Stimulated activated CD8-positive, alpha-beta memory T cell treated with anti-CD3 and anti-CD28 coated beads, Interleukin-4, amount 100 ng/mL, for 4 hours (primary cell): ENCODE measurements around the gene PKIG.

ENCODE experiments used
- DNase-seq, 2 donors: peaks; one replicate each; pipeline ENCODE4 v3.0.0-alpha.2; 2020; ENCODE audit warnings: low read depth in 2 of 2, low spot score in 1 of 2

Gene PKIG

DNA sequence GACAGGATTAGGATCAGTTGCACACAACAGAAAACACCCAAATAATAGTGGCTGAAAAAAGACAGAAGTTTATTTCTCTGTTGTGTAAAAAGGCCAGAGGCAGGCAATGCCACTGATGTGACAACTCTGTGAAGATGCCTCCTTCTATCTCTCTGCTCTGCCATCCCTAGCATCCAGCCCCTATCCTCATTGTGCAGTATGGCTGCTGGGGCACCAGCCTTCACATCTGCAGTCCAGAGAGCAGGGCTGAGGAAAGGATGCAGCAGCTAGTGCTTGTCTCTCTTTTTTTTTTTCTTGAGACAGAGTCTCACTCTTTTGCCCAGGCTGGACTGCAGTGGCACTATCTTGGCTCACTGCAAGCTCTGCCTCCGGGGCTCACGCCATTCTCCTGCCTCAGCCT lies 75.5 kb downstream of the PKIG start:
- no peak for DNase-seq

DNA sequence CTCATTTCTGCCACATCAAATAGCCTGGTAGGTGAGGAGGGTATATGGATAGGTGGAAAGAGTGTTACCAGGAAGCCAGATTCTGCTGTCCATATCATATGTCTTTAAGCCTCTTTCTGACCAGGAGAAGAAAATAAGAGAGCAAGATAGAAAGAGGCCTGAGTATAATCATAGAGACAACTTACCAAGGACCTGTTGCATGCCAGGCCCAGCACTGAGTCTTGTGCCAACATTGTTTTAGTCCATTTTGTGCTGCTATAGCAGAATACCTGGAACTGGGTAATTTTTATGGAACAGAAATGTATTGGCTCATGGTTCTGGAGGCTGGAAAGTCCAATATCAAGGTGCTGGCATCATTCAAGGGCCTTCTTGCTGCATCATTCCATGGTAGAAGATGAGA lies 76.4 kb downstream of the PKIG start:
- no peak for DNase-seq

DNA sequence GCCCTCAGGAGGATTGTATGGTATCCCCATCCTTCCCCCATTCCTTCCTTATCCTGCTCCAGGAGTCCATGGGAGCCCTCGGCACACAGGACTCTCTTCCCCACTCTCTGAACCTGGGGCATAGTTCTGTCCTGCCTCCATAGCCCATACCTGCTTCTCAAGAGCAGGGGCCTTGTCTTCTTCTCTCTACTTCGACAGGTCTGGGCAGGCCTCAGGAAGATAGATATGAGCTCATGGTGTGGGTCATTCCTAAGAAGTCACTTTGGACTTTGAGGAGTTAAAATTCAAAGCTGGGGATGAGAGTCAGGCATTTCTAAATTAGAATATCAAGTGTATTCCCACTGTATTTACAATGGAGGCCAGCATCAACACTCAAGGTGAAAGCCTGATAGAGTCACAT lies 77.6 kb downstream of the PKIG start:
- DNase-seq = no peak

DNA sequence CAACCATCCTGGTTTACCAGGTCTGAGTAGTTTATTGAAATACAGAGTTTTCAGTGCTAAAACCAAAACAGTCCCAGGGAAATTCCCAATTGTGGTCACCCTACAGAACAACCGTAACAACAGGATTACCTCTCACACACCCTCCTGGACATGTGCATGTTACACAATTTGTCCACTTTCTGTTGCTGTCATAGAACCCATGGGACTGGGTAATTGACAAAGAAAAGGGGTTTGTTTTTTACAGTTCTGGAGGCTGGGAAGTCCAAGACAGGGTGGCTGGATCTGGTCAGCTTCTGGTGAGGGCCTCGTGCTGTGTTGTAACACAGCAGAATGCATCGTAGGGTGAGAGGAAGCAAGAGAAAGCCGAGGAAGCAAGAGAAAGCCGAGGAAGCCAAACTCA lies 78.2 kb downstream of the PKIG start:
- DNase-seq = no peak

DNA sequence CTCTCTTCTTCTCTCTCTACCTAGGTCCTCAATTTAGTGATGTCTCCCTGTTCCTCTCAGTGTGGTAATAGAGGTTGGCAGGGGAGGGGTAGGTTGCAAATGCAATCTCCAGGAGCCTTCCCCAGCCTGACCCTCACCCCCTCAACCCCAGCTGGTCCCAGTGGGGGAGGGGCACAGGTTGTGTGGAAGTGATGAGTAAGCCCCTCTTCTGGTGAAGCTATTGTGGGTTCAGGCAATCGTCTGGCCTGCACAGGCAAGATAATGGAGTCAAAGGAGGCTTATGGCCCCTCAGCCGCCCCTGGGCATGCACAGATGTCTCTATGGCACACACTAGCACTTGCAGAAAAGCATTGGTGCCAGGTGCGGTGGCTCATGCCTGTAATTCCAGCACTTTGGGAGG lies 79.9 kb downstream of the PKIG start:
- no peak for DNase-seq

DNA sequence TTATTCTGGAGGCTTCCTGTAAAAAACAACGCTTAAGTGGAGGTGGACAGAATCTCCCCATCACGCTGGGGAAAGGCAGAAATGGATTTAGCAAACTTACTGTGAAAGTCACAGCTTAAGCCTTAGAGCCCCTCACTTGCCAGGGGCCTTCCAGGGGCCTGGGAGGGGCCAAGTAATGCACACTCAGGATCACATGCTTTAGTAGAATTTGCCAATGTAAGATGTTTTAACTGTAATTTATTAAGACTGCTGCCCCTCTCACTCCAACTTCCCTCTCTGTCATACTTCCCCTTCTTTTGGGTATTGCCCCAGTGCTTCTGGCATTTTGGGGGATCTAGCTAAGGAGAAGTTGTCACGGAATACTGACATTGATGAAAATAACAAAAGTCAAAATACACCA lies 81.8 kb downstream of the PKIG start:
- DNase-seq = no peak

DNA sequence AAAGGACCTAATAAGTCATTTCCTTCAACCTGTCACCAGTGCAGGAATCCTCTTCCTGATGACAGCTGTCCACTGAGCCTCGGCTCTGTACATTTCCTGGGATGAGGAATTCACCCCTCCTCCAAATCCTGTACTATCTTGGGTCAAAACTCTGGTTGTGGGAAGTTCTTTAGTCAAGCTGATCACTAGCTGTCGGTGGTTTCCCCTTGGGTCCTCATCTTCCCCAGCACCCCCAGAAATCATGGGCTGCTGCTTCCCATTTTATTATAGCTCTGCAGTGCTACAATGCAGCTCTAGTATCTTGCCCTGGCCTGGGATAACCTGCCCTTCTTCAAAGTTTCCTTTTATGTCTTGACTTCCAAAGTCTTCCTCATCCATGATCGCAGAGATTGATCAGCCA lies 83.7 kb downstream of the PKIG start:
- no peak for DNase-seq
